ENCODE measurements around the gene HLA-DMA.
"Not testable (repeated sequence)": the region's sequence is repeated elsewhere in the genome, so short reads cannot be mapped to it uniquely, and the experiment has no call there.

HLA-DMA gene

DNA sequence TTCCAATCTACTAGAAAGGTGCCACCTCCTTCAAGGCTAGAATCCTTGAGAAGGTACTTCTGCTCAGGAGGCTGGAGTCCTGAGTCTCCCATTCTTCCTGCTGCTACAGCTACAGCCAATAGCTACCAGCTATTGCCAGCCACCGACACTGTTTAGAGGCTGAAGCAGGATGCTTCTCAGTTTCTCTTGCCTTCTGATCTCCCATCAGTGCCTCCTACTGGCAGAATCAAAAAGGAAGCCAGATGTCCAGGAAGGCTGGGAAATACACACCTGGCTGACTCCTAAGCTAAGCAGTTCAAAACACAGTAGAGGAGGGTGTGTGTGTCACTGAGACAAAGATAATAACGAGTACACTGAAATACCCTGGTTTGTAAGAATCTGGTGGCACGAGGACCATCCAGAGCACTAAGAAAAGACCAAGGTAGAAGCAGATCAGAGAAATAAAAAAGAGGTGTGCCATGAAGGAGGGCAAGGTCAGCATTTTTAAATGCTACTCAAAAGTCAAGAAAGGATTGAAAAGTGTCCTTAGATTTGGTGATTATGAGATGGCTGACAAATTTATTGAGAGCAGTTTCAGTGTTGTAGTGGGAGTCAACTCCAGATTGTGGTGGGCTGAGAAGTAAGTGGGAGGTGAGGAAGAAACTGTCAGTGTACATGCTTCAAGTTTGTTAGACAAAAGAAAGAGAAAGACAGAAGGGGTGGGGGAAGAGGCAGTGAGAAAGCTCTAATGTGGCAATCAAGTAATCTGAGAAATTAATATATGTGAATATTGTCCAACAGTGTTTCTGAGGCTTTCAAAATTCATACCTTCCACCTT is 2.3 kb upstream of the HLA-DMA start:
- DNase-seq (ENCODE audit: low spot score) = no peak

DNA sequence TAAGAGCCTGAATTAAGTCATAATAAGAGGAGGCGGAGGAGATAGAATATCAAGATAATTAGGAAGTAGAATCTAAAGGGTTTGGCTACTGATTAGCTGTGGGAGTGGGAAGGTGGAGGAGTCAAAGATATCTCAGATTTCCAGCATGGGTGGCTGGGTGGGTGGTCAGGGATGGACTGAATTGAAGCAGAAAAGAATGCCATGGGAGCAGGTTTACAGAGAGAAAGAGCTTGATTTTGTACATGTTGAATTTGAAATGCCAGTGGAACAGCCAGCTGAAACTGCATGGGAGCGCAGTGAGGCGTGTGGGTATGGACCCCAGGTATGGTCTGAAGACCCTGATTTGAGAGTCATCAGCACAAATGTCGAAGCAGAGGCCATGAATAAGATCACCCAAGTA is 1.4 kb upstream of the HLA-DMA start:
- DNase-seq (ENCODE audit: low spot score) = no peak

DNA sequence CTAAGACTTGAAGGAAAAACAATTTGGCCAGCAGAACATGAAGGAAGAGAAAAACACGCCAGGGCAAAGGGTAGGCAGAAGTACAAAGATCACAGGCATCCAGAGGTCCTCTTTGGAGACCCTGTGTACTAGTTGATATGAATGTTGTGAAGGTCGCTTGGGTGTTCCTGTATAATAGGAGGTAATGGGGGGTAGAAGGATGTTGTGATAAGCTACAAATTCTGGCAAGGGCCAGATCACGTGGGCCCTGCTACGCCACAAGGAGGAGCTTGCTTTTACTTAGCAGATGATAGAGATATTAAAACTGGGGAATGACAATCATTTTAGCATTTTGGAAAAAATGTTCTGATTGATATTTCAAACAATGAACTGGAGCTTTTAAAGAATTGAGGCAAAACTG is 878 bp upstream of the HLA-DMA start:
- no peak for DNase-seq (ENCODE audit: low spot score)

DNA sequence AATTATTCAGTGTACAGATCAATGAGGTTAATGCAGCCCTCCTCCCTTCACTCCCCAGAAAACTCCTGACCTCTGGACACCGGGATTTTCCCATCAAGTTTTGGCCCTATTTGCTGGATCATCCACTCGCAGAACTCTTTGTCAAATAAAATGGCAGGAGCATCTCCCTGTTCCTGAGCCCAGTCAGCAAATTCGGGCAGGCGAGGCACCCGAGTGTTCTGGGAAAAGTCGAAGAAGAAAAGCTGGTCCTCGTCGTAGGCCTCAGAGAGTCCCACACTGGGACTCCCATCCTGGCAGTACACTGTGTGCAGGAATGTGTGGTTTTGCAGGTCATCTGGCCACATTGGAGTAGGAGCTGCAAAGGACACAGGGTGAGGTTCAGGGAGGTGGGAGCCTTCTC is 2.4 kb downstream of the HLA-DMA start:
- DNase-seq (ENCODE audit: low spot score) = no peak

DNA sequence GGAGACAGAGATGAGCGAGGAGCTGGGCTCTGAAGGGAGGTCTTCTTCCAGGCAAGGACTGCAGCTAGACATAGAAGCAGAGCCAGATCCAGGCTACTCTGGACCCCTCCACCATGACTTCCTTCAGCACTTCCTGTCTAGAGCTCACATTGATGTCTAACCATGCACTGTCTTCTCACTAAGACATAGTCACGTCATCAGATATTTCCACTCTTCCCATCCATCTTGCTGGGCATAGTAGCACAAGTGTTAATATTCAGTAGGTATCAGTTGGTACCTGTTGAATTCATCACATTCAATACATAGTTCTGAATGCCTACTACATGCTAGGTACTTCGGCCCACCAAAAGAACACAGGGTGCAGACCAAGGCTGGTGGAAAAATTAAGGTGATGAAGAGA is 2.9 kb downstream of the HLA-DMA start:
- no peak for DNase-seq (ENCODE audit: low spot score)

DNA sequence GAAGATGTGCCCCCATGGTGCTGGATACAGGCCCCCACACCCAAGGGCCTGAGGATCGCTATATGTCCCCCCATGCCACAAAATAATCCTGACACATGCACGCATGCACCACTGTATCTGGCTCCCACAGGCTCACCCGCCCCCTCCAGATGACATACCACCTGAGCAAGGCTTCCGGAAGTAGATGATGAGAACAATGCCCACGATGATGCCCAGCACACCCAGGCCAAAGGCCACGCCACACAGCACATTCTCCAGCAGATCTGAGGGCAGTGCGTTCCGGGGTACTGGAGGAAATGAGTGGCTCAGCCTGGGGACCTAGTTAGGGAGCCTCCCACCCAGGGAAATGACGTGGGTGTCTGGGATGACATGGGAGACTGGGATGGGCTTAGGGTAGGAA is 3.8 kb downstream of the HLA-DMA start:
- DNase-seq (ENCODE audit: low spot score) = no peak

DNA sequence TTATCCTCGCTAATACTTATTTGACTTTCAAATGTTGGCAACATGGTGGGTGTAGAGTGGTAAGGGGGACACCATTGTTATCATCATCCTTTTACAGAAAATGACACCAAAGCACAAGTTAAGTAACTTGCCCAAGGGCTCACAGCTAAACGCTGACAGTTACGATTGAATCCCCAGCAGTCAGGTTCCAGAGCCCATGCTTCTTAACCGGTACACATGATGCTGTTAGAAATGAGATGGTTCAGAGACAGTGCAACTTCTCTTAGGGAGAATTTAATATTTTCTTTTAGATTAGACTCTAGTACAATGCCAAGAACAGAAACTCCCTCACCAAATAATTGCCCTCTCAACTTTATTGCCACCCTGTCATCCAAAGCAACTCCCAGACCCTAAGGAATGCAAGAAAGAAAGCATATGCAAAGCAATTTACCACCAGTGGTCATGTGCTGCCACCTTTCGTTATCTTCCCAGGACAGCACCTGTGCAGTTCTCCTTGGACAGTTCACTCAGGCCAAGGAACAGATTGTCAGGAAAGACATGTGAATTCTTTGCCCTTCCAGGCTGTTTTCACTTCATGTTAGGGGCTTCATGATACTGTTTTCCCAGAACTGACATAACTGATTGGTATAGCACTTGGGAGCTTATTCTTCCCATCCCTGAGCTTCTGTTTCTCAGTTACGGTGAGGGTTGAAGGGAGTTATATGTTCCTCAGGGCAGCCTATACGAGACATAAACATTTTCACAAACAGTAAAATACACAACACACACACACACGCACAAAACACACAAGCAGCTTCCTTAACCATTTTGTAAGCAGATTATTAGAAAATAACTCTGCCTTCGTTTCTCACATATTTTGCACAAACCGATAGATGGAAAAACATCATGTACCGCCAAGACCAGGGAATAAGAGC is 5.1 kb downstream of the HLA-DMA start:
- no peak for DNase-seq (ENCODE audit: low spot score)

DNA sequence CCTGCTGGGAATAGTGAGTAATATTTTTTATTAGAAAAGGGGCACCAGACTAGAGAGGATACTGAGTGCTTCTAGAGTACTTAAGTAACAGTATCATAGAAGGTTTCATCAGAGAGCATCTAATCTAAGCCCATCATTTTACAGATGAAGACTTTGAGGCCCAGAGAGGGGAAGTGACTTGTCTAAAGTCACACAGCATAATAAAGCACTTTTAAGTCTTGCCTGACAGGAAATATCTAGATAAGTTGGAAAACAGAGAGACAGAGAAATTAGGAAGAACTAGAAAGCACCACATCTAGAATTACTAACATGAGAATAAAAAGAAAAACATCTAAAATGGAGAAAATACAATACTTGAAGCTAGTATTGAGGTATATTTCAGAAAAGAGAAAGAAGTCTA is 6.0 kb downstream of the HLA-DMA start:
- no peak for DNase-seq (ENCODE audit: low spot score)

DNA sequence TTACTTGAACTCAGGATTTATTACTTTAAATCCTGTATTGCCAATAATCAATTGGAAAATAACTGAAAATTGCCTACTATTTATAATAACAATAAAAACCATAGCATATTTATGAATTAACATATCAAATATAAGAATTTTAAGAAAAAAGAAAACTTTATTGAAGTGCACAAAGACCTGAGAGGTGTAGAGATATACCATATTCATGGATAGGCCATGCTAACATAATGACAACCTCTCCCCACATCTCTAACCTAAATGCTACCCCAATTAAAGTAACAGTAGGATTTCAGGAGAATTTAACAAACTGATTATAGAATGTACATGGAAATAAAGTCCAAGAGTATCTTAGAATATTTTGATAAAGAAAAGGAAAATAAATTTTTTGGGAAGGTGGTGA is 6.9 kb downstream of the HLA-DMA start:
- DNase-seq (ENCODE audit: low spot score) = no peak

DNA sequence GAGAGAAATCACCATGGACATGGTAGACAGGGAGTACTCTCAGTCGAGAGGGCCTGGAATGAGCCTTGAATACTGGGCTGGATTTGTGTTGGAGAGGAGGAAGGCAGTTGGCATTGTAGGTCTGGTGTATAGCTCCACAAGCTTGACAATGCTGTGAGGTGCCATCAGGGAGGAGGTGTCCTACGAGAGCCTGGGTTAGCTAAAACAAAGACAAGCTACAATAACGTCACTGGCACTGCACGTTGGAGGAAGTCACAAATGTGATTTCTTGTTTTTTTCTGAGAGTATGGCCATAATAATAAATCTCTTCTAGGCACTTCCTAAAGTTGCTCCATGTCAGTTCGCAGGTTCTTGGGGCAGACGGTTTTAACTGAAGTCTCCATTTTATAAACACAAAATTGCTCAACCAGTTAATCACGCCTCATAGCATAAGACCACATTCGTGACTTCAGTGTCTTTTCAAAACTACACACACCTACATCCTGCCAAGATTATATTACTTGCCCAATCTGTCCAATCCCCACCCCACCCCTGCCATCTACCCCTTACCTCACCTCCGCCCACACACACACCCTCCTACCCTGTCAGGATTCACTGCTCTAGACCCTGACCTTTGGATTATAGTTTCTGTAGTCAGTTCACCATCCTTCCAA is 7.7 kb downstream of the HLA-DMA start:
- no peak for DNase-seq (ENCODE audit: low spot score)

DNA sequence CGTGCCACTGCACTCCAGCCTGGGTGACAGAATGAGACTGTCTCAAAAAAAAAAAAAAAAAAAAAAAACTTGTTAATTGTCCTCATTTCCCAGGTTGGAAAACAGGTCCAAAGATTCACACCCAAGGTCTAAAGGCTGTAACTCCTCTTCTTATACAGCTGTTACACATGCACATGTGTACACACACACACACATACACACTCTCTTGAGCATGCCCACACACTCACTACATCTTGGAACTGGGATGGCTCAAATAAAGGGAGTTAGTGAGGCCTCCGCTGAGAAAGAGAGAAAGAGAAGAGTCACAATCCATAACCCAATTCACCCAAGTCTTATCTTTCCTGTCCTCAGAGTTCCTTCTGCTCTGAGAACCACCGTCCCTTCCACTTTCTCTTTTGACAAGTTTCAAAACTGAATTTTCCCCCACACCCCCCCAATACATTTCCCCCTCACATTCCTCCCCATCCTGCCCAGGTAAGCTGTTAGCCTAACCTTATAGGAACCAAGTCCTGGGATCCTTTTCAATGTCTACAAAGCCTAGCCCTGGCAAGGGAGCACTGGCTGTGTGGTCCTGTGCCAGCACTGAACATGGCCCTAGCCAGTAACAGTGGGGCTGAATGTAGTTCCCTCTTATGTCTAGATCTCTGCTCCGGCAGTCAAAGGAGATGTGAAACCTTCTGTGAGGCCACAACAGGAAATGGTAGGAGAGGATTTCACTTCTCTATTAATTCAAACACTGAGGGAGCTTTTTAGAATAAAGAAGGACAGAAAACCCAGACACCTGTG is 8.8 kb downstream of the HLA-DMA start:
- peak; percentile 83 for DNase-seq (ENCODE audit: low spot score)

DNA sequence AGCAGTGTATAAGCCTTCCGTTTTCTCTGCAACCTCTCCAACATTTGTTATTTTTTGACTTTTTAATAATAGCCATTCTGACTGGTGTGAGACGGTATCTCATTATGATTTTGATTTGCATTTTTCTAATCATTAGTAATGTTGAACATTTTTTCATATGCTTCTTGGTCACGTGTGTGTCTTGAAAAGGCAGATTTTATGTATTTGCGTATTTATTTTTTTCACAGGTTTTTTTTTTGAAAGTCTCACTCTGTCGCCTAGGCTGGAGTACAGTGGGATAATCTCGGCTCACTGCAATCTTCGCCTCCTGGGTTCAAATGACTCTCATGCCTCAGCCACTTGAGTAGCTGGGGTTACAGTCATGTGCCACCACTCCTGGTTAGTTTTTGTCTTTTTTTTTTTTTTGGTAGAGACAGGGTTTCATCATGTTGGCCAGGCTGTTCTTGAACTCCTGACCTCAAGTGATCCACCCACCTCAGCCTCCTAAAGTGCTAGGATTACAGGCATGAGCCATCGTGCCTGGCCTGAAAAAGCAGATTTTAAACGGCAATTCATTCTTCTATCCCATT is 10.3 kb downstream of the HLA-DMA start:
- DNase-seq (ENCODE audit: low spot score) = not testable (repeated sequence)

DNA sequence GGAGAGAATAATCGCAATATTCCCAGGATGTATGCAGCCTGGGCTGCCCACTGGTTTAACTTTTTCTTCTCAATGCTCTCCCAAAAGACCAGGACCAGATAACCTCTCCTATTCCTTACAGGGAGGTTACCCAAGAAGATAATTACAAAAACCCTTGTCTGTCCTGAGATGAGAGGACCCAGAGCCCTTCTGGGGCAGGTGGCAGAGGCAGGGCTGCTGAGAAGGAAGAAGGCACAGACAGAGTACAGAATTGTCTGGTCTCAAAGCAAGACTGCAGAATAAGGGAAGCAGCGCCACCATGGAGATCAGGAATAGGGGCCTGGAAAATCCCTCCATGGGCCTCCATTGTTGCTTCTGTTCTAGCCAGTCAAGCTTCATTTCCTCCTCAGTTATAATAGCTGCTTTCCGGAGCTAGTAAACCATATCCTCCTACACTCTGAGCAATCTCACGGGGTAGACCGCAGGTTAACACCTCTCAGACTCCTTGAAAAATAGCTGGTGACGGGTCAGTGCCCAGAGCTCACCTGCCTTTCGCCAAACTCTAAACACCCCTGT is 11.6 kb downstream of the HLA-DMA start:
- DNase-seq (ENCODE audit: low spot score) = no peak

DNA sequence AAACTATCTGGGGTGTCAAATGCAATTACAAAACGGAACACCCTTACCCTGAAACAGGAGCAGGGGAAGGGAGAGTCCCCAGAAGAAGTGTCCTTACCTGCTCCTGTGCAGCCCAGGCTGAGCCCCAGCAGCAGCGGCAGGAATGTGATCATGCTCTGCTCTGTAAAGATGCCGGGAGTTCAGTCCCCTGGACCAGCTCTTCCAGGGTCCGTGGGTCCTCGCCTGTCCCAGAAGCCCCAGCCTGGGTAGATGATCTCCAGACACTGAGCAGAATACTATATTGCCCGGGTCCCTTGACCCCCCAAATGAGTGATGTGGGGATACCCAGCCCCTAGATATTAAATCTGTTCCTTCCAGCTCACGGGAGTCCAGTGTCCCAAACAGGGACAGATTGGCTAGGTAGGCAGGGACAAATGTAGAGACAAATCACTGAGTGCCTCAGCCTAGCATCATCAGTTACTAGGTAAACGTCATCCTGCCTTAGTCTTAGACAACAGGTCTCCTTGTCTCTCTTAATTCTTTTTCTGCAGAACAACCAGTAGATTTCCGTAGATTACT is 12.2 kb downstream of the HLA-DMA start, which contains the start of gene HLA-DMB:
Gene HLA-DMB, minus strand, starts transcription at position 373 of the 558 bp plus-strand sequence. Its CDS starts 221 bp downstream, at position 152.
- peak; percentile 95 for DNase-seq (ENCODE audit: low spot score)

DNA sequence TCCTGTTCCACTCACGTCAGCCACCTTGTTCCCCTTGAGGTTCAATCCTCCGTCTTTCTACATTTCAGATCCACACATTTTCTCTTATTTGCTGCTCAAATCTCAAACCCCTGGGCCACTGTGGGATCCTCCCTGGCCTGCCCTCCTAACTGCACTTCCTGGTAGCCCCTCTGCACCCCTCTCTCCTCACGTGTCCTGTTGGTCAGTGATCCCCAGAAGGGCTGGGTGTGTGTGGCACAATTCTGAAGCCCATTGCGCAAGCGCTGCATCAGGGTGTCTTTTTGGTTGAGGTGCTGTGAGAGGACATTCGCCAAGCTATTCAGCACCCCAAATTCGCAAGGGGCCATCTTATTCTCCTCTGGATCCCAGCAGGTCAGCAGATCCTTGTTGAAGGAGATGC is 14.4 kb downstream of the HLA-DMA start:
- no peak for DNase-seq (ENCODE audit: low spot score)

DNA sequence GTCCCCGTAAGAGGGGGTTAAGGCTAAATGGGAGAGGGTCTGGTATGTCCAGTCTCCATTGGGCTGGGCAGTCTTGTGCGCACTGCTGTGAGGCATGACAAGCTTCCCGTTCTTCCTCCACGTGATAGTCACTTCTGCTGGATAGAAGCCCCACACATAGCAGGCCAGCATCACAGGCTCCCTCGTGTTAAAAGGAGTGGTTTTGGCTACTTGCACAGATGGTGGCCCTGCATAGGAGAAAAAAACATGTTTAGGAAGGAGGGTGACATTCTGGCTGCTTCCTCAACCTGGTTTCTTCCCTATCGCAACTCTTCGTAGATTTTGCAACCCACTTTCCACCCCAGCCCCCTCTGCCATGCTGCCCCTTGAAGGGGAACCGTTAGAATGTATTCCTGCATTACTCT is 15.7 kb downstream of the HLA-DMA start:
- DNase-seq (ENCODE audit: low spot score) = peak; percentile 73

DNA sequence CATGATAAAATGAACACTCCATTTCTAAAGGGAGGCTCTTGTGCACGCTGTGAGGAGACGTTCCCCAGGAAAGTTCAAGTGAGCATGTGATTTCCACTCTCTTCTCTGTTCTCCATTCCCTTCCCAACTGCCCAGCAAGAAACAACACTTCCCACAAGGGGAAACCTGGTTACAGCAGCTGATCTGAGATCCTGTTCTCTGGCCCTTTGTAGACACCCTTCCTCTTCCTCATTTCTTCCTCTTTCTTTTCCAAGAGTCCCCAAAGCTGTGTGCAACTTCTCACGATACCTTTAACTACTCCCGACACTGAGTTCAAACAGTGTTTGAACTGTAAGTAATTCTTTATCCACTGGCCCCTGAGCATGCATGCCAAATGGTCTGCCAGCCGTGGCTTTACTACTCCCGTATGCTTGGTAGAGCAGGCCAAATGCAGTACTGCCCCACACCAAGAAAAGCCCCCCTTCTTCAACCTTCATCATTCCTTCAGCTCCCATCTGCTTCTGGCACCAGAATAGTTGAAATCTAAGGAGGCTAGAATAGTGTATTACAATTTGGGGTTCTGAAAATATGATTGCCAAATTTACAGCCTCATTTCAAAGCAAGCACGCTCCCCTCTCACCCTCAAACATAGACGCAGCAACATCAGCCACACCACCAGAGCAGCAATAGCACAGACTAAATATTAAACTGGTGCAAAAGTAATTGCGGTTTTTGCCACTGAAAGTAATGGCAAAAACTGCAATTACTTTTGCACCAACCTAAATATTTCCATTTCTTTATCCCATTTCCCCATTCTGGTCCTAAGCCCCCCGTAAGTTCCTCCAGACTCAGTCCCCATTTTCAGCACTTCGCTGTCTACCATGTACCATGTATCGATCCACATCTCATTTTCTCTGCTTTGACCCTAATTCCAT is 16.4 kb downstream of the HLA-DMA start:
- peak; percentile 65 for DNase-seq (ENCODE audit: low spot score)

DNA sequence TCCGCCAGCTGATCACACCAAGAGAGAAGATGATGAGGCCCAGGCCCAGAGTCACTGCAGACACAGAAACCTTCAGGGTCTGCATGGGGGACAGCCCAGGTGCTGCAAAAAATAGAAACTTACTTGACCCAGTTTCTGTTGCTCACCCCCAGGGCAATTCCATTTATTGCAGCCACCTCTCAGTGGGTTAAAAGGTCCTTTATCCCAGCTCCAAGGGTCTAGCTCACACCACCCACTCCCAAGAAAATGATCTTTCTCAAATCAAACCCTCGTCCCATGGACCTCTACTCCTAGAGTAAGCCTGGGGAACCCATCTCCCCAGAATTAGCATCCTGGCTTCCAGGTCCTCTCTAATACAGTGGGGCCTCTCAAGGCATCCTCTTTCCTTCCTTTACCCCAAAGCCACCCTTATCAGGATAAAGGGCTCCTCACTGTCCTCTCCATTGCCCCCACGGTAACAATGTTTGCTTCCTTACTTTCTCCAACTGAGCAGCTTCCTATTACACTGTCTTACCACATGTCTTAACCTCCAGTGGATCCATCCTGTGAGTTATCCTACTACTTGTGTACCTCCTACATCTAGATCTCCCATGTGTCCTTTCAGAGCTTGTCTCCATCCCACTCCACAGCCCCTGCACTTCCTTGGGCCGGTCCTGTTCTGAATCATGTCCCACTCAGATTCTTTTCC is 17.2 kb downstream of the HLA-DMA start:
- no peak for DNase-seq (ENCODE audit: low spot score)

DNA sequence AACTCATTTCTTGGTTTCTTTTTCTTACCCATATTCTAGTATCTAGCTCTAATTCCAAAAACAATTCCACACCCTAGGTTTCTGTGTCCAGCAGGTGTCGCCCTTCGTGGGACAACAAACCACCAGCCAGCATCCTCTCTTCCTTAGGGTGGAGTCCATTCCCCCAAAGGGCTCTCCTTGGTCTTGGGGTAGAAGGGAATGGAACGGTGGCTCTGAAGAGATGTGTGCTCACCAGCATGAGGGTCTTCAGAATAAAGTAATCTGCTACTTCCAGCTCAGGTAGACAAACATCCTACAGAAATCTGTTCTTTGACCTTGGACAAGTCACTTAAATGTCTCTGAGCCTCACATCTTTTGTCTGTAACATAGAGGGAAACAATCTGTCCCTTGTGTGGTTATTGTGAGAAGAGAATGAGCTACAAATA is 19.2 kb downstream of the HLA-DMA start:
- DNase-seq (ENCODE audit: low spot score) = peak; percentile 80

Measured in pons (tissue), 1 donor.